Measurements from ENCODE around the gene LZTFL1. TPM values are rescaled to one million over a fixed set of nuclear protein-coding genes. Genes with fewer than 3 reads are reported as not detected.

Gene LZTFL1
- total RNA-seq, 3 donors from 2014 or later = 12.6 to 16.5 (median 16.4) TPM

DNA sequence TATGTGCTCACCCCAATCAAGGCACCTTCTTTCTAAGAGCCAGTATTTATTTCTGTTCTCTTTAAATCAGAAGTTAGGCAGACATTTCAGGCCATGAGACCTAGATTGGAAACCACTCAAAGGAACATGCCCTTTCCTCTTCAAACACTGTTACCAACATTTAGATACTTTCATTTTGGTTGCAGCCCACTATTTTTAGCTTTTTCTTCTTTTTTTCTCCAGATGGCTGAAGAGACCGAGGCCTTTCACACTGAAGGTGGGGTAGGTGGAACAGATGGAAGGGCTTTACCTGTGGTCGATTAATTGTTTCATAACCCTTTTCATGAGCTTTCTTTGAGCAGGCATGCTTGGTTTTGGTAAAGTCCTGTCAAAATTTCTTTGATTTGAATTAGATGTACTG lies 10.9 kb upstream of the LZTFL1 start:
- no peaks in the 10 kb centered on the region for H3K4me1 ChIP-seq (ENCODE audit: low read depth)
- DNase-seq (no peak), ATAC-seq (no peak)
- H3K36me3 ChIP-seq (ENCODE audit: low read depth) = no peaks in the 10 kb centered on the region
- intact Hi-C loops (cut with DNase I, micrococcal nuclease) = no loop called here
- TF ChIP-seq, protein P1, sequence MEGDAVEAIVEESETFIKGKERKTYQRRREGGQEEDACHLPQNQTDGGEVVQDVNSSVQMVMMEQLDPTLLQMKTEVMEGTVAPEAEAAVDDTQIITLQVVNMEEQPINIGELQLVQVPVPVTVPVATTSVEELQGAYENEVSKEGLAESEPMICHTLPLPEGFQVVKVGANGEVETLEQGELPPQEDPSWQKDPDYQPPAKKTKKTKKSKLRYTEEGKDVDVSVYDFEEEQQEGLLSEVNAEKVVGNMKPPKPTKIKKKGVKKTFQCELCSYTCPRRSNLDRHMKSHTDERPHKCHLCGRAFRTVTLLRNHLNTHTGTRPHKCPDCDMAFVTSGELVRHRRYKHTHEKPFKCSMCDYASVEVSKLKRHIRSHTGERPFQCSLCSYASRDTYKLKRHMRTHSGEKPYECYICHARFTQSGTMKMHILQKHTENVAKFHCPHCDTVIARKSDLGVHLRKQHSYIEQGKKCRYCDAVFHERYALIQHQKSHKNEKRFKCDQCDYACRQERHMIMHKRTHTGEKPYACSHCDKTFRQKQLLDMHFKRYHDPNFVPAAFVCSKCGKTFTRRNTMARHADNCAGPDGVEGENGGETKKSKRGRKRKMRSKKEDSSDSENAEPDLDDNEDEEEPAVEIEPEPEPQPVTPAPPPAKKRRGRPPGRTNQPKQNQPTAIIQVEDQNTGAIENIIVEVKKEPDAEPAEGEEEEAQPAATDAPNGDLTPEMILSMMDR (IDR thresholded peaks at IDR 0.05) = no peak
- H3K9me3 ChIP-seq = no peaks in the 10 kb centered on the region
- no peak overlapping the region for H3K4me3 ChIP-seq

DNA sequence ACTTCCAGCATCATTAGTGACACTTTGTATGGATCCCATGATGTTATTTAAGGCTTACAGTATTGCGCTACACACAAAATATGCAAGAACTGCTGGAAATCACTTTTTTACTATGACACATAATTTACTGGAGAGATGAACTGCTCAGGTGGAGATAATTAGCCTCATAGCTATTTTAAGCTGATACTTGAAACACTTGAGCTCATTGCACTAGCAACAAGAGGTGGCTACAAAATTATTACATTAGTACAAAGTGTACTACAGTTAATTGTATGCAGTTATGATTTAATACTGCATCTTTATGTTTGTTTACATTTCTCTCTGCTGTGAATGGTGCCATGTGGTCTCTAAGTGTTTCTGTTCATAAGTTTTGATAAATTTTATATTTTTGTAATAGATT lies 6.5 kb upstream of the LZTFL1 start:
- intact Hi-C loops (cut with DNase I, micrococcal nuclease) = no loop called here
- Histone ChIP-seq H3K4me1 (ENCODE audit: low read depth) (no peaks in the 10 kb centered on the region), H3K9me3 (no peaks in the 10 kb centered on the region), H3K36me3 (ENCODE audit: low read depth) (no peaks in the 10 kb centered on the region), H3K4me3 (no peak overlapping the region)
- TF ChIP-seq, protein P1 (IDR thresholded peaks at IDR 0.05) = no peak
- DNase-seq = no peak
- ATAC-seq = no peak

DNA sequence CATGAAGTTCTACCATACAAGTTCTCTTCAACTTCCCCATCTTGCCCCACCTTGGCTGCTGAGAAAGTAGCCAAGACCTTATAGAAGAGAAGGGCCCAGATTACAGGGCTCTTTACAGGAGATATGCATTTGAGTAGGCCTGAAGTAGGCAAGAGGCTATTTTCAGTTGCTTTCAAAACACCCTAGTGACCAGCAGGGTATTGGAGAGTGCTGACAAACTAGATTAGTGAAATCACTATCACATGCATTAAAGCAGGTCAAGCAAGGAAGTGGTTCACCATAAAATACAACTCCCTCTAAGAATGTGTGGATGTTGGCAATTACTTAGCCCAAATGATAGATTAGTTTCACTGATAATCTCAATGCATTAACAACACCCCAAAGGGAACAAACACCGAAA lies 2.7 kb upstream of the LZTFL1 start:
- Histone ChIP-seq H3K4me3 (no peak overlapping the region), H3K36me3 (ENCODE audit: low read depth) (no peaks in the 10 kb centered on the region), H3K4me1 (ENCODE audit: low read depth) (peaks cover 9% of the 10 kb centered on the region), H3K9me3 (no peaks in the 10 kb centered on the region)
- intact Hi-C loops (cut with DNase I, micrococcal nuclease) = no loop called here
- ATAC-seq (no peak), DNase-seq (no peak)
- TF ChIP-seq, protein P1 (IDR thresholded peaks at IDR 0.05) = no peak

DNA sequence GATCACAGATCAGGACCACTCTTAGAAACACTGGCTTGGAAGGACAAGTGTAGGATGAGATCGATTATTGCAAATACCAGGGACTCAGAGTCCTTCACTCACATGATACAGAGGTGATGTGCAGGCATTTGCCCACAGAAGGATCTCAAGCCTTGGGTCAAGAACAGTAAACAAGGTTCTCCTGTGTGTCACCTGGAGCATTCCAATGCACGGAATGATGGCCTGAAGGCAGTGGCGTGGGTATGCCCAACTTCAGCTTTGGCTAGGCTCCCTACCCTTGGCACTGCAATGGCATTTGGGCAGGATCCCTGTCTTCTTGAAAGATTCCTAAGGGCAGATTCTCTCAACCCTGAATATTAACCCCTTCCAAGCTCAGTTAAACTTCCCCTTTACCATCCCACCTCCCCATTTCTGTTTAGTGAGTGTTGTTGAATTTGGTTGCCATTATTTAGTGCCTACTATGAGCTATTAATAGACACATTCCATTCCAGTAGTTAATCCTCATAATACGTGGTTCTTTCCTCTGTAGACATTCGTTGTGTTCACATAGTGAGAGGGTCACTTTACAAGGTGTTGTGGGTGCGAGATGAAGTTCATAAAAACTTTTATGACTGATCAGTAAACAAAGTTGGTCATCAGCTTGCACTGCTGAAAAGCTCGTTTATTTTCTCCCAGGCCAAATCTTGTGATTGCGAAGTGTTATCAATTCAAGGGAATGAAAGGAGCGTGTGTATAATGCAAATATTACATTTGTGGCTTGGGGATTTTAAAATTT lies 1.1 kb upstream of the LZTFL1 start:
- H3K4me1 ChIP-seq (ENCODE audit: low read depth) = peaks cover 9% of the 10 kb centered on the region
- DNase-seq = no peak
- intact Hi-C loops (cut with DNase I, micrococcal nuclease) = no loop called here
- TF ChIP-seq, protein P1 (IDR thresholded peaks at IDR 0.05) = no peak
- no peaks in the 10 kb centered on the region for H3K9me3 ChIP-seq
- no peak overlapping the region for H3K4me3 ChIP-seq
- H3K36me3 ChIP-seq (ENCODE audit: low read depth) = no peaks in the 10 kb centered on the region
- ATAC-seq = no peak

DNA sequence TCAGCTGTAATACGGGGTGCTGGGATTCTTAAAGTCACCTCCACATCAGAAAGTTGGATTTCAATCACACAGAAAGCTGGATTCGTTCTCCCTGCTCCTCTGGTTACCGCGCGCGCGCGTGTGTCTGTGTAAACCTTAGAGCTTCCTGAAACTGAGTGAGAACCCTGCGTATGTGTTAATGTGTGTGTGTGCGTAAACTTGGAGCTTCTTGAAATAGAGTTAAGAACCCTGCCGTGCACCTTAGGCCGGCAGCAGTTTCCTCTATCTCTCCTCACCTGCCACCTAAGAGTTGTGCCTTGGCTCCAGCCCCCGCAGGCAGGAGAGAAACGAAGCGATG lies 531 bp downstream of the LZTFL1 start:
- no peaks in the 10 kb centered on the region for H3K36me3 ChIP-seq (ENCODE audit: low read depth)
- H3K4me1 ChIP-seq (ENCODE audit: low read depth) = peaks cover 9% of the 10 kb centered on the region
- no peaks in the 10 kb centered on the region for H3K9me3 ChIP-seq
- DNase-seq (peak in 2 of 3 donors; percentile 30 to 52), ATAC-seq (peak; percentile 68)
- TF ChIP-seq, protein P1 (IDR thresholded peaks at IDR 0.05) = no peak
- H3K4me3 ChIP-seq = peak overlapping the region; percentile 84
- intact Hi-C loops (cut with DNase I, micrococcal nuclease) = no loop called here
